ENCODE results near the gene NXN. TPM values are rescaled to one million over a fixed set of nuclear protein-coding genes. Genes with fewer than 3 reads are reported as not detected.

Gene NXN
- total RNA-seq: under 1 TPM; 0.37 to 0.95 TPM

GRCh38 chr17:979539-980405, at the start of gene NXN:
NXN (minus strand) TSS chr17:979776.
- Mint-ChIP-seq H3K27ac (no peak within 1 kb of the TSS), H3K27me3 (peaks cover 22% of the 10 kb centered on the region), H3K4me1 (peaks cover 11% of the 10 kb centered on the region), H3K9me3 (no peaks in the 10 kb centered on the region), H3K4me3 (peak within 1 kb of the TSS; percentile 73), H3K36me3 (ENCODE audit: low read depth) (no peaks in the 10 kb centered on the region)
- ATAC-seq (replicated peaks): peak; percentile 85

- H3K27me3 Mint-ChIP-seq: no peaks in the 10 kb centered on the region
- H3K27ac Mint-ChIP-seq: no peak overlapping the region
- H3K4me3 Mint-ChIP-seq: no peak overlapping the region
- peaks cover 10% of the 10 kb centered on the region for H3K36me3 Mint-ChIP-seq (ENCODE audit: low read depth)
- peaks cover 4% of the 10 kb centered on the region for H3K4me1 Mint-ChIP-seq
- ATAC-seq (replicated peaks): no peak
- no peaks in the 10 kb centered on the region for H3K9me3 Mint-ChIP-seq
Measured at GRCh38 chr17:1027044-1027443, 47.5 kb upstream of the NXN start.

GRCh38 chr17:1026599-1026975, 47.0 kb upstream of the NXN start:
- no peaks in the 10 kb centered on the region for H3K9me3 Mint-ChIP-seq
- no peak overlapping the region for H3K4me3 Mint-ChIP-seq
- H3K27me3 Mint-ChIP-seq: no peaks in the 10 kb centered on the region
- ATAC-seq (replicated peaks): no peak
- peaks cover 4% of the 10 kb centered on the region for H3K4me1 Mint-ChIP-seq
- no peak overlapping the region for H3K27ac Mint-ChIP-seq
- peaks cover 10% of the 10 kb centered on the region for H3K36me3 Mint-ChIP-seq (ENCODE audit: low read depth)

- H3K4me3 Mint-ChIP-seq: no peak overlapping the region
- no peak for ATAC-seq (replicated peaks)
- peaks cover 4% of the 10 kb centered on the region for H3K4me1 Mint-ChIP-seq
- no peaks in the 10 kb centered on the region for H3K27me3 Mint-ChIP-seq
- H3K9me3 Mint-ChIP-seq: no peaks in the 10 kb centered on the region
- peaks cover 10% of the 10 kb centered on the region for H3K36me3 Mint-ChIP-seq (ENCODE audit: low read depth)
- H3K27ac Mint-ChIP-seq: peak overlapping the region; percentile 63
Measured at GRCh38 chr17:1025733-1026598, 46.4 kb upstream of the NXN start.

GRCh38 chr17:1024076-1024475, 44.5 kb upstream of the NXN start:
- H3K27me3 Mint-ChIP-seq: no peaks in the 10 kb centered on the region
- no peak overlapping the region for H3K4me3 Mint-ChIP-seq
- H3K4me1 Mint-ChIP-seq: peaks cover 8% of the 10 kb centered on the region
- no peaks in the 10 kb centered on the region for H3K9me3 Mint-ChIP-seq
- no peak overlapping the region for H3K27ac Mint-ChIP-seq
- no peak for ATAC-seq (replicated peaks)
- peaks cover 16% of the 10 kb centered on the region for H3K36me3 Mint-ChIP-seq (ENCODE audit: low read depth)

GRCh38 chr17:1022278-1023024, 42.9 kb upstream of the NXN start:
- ATAC-seq (replicated peaks): no peak
- Mint-ChIP-seq H3K4me1 (peaks cover 8% of the 10 kb centered on the region), H3K27ac (no peak overlapping the region), H3K27me3 (no peaks in the 10 kb centered on the region), H3K9me3 (no peaks in the 10 kb centered on the region), H3K4me3 (no peak overlapping the region), H3K36me3 (ENCODE audit: low read depth) (peaks cover 14% of the 10 kb centered on the region)

- H3K36me3 Mint-ChIP-seq (ENCODE audit: low read depth): peaks cover 12% of the 10 kb centered on the region
- no peak overlapping the region for H3K4me3 Mint-ChIP-seq
- no peak for ATAC-seq (replicated peaks)
- no peaks in the 10 kb centered on the region for H3K27me3 Mint-ChIP-seq
- no peak overlapping the region for H3K27ac Mint-ChIP-seq
- no peaks in the 10 kb centered on the region for H3K9me3 Mint-ChIP-seq
- H3K4me1 Mint-ChIP-seq: peaks cover 8% of the 10 kb centered on the region
Measured at GRCh38 chr17:1021147-1021546, 41.6 kb upstream of the NXN start.

GRCh38 chr17:1019451-1019850, 39.9 kb upstream of the NXN start:
- H3K36me3 Mint-ChIP-seq (ENCODE audit: low read depth): peaks cover 6% of the 10 kb centered on the region
- no peak for ATAC-seq (replicated peaks)
- H3K27me3 Mint-ChIP-seq: no peaks in the 10 kb centered on the region
- H3K4me1 Mint-ChIP-seq: peaks cover 4% of the 10 kb centered on the region
- peak overlapping the region; percentile 69 for H3K27ac Mint-ChIP-seq
- no peaks in the 10 kb centered on the region for H3K9me3 Mint-ChIP-seq
- no peak overlapping the region for H3K4me3 Mint-ChIP-seq

GRCh38 chr17:1018547-1018946, 39.0 kb upstream of the NXN start:
- Mint-ChIP-seq H3K27me3 (no peaks in the 10 kb centered on the region), H3K4me1 (peaks cover 4% of the 10 kb centered on the region), H3K4me3 (no peak overlapping the region), H3K9me3 (no peaks in the 10 kb centered on the region), H3K27ac (no peak overlapping the region), H3K36me3 (ENCODE audit: low read depth) (peaks cover 6% of the 10 kb centered on the region)
- ATAC-seq (replicated peaks): no peak

- Mint-ChIP-seq H3K36me3 (ENCODE audit: low read depth) (peaks cover 15% of the 10 kb centered on the region), H3K9me3 (no peaks in the 10 kb centered on the region), H3K4me3 (no peak overlapping the region), H3K27me3 (no peaks in the 10 kb centered on the region), H3K4me1 (no peaks in the 10 kb centered on the region), H3K27ac (no peak overlapping the region)
- ATAC-seq (replicated peaks): no peak
Measured at GRCh38 chr17:1013729-1014090, 34.1 kb upstream of the NXN start.

- no peaks in the 10 kb centered on the region for H3K27me3 Mint-ChIP-seq
- peaks cover 18% of the 10 kb centered on the region for H3K36me3 Mint-ChIP-seq (ENCODE audit: low read depth)
- no peaks in the 10 kb centered on the region for H3K9me3 Mint-ChIP-seq
- no peak overlapping the region for H3K27ac Mint-ChIP-seq
- ATAC-seq (replicated peaks): no peak
- no peak overlapping the region for H3K4me3 Mint-ChIP-seq
- no peaks in the 10 kb centered on the region for H3K4me1 Mint-ChIP-seq
Measured at GRCh38 chr17:1012823-1013728, 33.5 kb upstream of the NXN start.

GRCh38 chr17:1011760-1012735, 32.5 kb upstream of the NXN start:
- H3K4me1 Mint-ChIP-seq: no peaks in the 10 kb centered on the region
- no peak overlapping the region for H3K4me3 Mint-ChIP-seq
- H3K36me3 Mint-ChIP-seq (ENCODE audit: low read depth): peaks cover 18% of the 10 kb centered on the region
- no peak for ATAC-seq (replicated peaks)
- no peak overlapping the region for H3K27ac Mint-ChIP-seq
- no peaks in the 10 kb centered on the region for H3K27me3 Mint-ChIP-seq
- no peaks in the 10 kb centered on the region for H3K9me3 Mint-ChIP-seq

GRCh38 chr17:1011138-1011537, 31.6 kb upstream of the NXN start:
- no peaks in the 10 kb centered on the region for H3K4me1 Mint-ChIP-seq
- H3K27me3 Mint-ChIP-seq: no peaks in the 10 kb centered on the region
- H3K36me3 Mint-ChIP-seq (ENCODE audit: low read depth): peaks cover 18% of the 10 kb centered on the region
- no peaks in the 10 kb centered on the region for H3K9me3 Mint-ChIP-seq
- no peak overlapping the region for H3K4me3 Mint-ChIP-seq
- no peak overlapping the region for H3K27ac Mint-ChIP-seq
- no peak for ATAC-seq (replicated peaks)

Data from activated T-helper 17 cell treated with anti-CD3 and anti-CD28 coated beads, Interleukin-2, amount 50 U/mL, for 72 hours (primary cell).